Endothelial cell of umbilical vein (primary cell): ENCODE results near the gene STRN3. TPM values are rescaled to one million over a fixed set of nuclear protein-coding genes. Genes with fewer than 3 reads are reported as not detected.

Experiments used
- BruUV-seq: library from RNA; stranded (reverse); fragments of 400-500 nt; replicated peaks from 2 replicates; lab custom pipeline; 2021; lab: Mats Ljungman, UMichigan
- CTCF ChIA-PET: fragments of 300-600, 350-600 bp; sonication (Branson Sonifier 250); formaldehyde crosslinking; loops from one replicate; lab custom pipeline; 2021; ENCODE audit warnings: antibody characterized with exemption, inconsistent platforms; lab: Charles Lee
- POLR2A ChIA-PET: fragments of 300-600, 350-600 bp; sonication (Branson Sonifier 250); formaldehyde crosslinking; loops from one replicate; lab custom pipeline; 2021; ENCODE audit warnings: antibody characterized with exemption, inconsistent platforms; lab: Charles Lee
- DNase-seq: peaks from one replicate; pipeline ENCODE4 v3.0.0-alpha.2; 2011; ENCODE audit warnings: low read depth, low spot score
- FAIRE-seq: peaks from 2 replicates; lab custom pipeline; 2011; peaks lifted over from hg19 to GRCh38; lab: Jason Lieb, UNC
- H2AFZ ChIP-seq: 2 replicates; pipeline ENCODE4 v1.6.0; 2012; ENCODE audit warnings: low read depth, low read length, control low read depth, inconsistent platforms
- H3K27ac ChIP-seq: 2 replicates; pipeline ENCODE4 v1.5.1; 2011; ENCODE audit warnings: low read depth, mild to moderate bottlenecking, control low read depth, low read length, moderate library complexity; ENCODE audit not compliant: insufficient read depth
- H3K27me3 ChIP-seq, 2 experiments: 2 replicates each; pipeline versions ENCODE4 v1.6.0 to v1.6.1; 2011; ENCODE audit warnings: low read length in 2 of 2, mixed read lengths in 1 of 2; ENCODE audit not compliant: control insufficient read depth in 2 of 2, insufficient read depth in 2 of 2
- H3K36me3 ChIP-seq, 2 experiments: 2 replicates in 1 of 2; 3 replicates in 1 of 2; pipeline ENCODE4 v1.5.1; 2011; ENCODE audit warnings: low read length in 2 of 2, mild to moderate bottlenecking in 1 of 2, moderate library complexity in 1 of 2; ENCODE audit not compliant: control insufficient read depth in 2 of 2, insufficient read depth in 2 of 2; ENCODE audit errors: extremely low read depth in 1 of 2
- H3K4me1 ChIP-seq: 3 replicates; pipeline ENCODE4 v1.5.1; 2011; ENCODE audit warnings: mild to moderate bottlenecking, low read length; ENCODE audit not compliant: control insufficient read depth, insufficient read depth; ENCODE audit errors: extremely low read depth
- H3K4me2 ChIP-seq: 2 replicates; pipeline ENCODE4 v1.6.1; 2011; ENCODE audit warnings: low read length, control low read depth, mixed read lengths; ENCODE audit not compliant: insufficient read depth
- H3K4me3 ChIP-seq, 3 experiments: fragments of 200-600 bp in 1 of 3; sonication (generic), shearing (Covaris generic) in 1 of 3; replicated peaks in 1 of 3; 2 replicates each; pipeline ENCODE4 v1.5.1; 2011 to 2016; ENCODE audit warnings: control low read depth in 3 of 3, low read length in 3 of 3, mild to moderate bottlenecking in 2 of 3, inconsistent platforms in 1 of 3, low read depth in 1 of 3, moderate library complexity in 1 of 3; ENCODE audit not compliant: insufficient read depth in 1 of 3
- H3K79me2 ChIP-seq: 2 replicates; pipeline ENCODE4 v1.6.0; 2012; ENCODE audit warnings: low read length, inconsistent platforms; ENCODE audit not compliant: control insufficient read depth, insufficient read depth
- H3K9ac ChIP-seq: replicated peaks from 2 replicates; pipeline ENCODE3; 2011; ENCODE audit warnings: low read length, control low read depth; ENCODE audit not compliant: insufficient read depth; ENCODE audit errors: extremely low read depth
- H3K9me1 ChIP-seq: replicated peaks from 3 replicates; pipeline ENCODE4 v1.6.0; 2011; ENCODE audit warnings: mild to moderate bottlenecking, low read length; ENCODE audit not compliant: control insufficient read depth, insufficient read depth; ENCODE audit errors: extremely low read depth
- H3K9me3 ChIP-seq: replicated peaks from 2 replicates; pipeline ENCODE4 v1.5.1; 2012; ENCODE audit warnings: low read length, inconsistent platforms; ENCODE audit not compliant: control insufficient read depth, insufficient read depth
- H4K20me1 ChIP-seq: replicated peaks from 2 replicates; pipeline ENCODE3; 2011; ENCODE audit warnings: mild to moderate bottlenecking, low read length; ENCODE audit not compliant: control insufficient read depth, insufficient read depth; ENCODE audit errors: extremely low read depth
- CTCF ChIP-seq, 2 donors: IDR thresholded peaks; 1 replicate in 1 of 2; 2 replicates in 1 of 2; pipeline ENCODE4 v1.5.1; 2011; ENCODE audit warnings: low read length in 2 of 2, mild to moderate bottlenecking in 2 of 2, moderate library complexity in 2 of 2, control low read depth in 1 of 2, inconsistent platforms in 1 of 2, low read depth in 1 of 2; ENCODE audit not compliant: insufficient read depth in 1 of 2; ENCODE audit errors: extremely low read depth in 1 of 2
- EZH2 ChIP-seq: IDR thresholded peaks from 2 replicates; pipeline ENCODE4 v1.6.1; 2012; ENCODE audit warnings: borderline replicate concordance, low read depth, mild to moderate bottlenecking, moderate library complexity, low read length, inconsistent platforms; ENCODE audit not compliant: severe bottlenecking
- FOS ChIP-seq: IDR thresholded peaks from 2 replicates; pipeline ENCODE4 v1.6.1; 2011; ENCODE audit warnings: mild to moderate bottlenecking, low read length, moderate library complexity, borderline replicate concordance; ENCODE audit not compliant: insufficient read depth
- GATA2 ChIP-seq: IDR thresholded peaks from 2 replicates; pipeline ENCODE4 v1.7.0; 2011; ENCODE audit warnings: low read depth, mild to moderate bottlenecking, moderate library complexity, mixed read lengths, low read length; ENCODE audit not compliant: insufficient read length, insufficient read depth
- JUN ChIP-seq: IDR thresholded peaks from 2 replicates; pipeline ENCODE4 v1.6.1; 2011; ENCODE audit warnings: borderline replicate concordance, low read depth; ENCODE audit not compliant: insufficient read length, insufficient read depth
- MYC ChIP-seq: IDR thresholded peaks from one replicate; pipeline ENCODE4 v1.6.1; 2011; ENCODE audit warnings: mild to moderate bottlenecking, low read depth, low read length
- POLR2A ChIP-seq: IDR thresholded peaks from 2 replicates; pipeline ENCODE4 v1.6.1; 2012; ENCODE audit warnings: low read depth, mild to moderate bottlenecking, control low read depth, low read length
- POLR2AphosphoS5 ChIP-seq: IDR thresholded peaks from 2 replicates; pipeline ENCODE4 v1.6.1; 2012; ENCODE audit warnings: low read depth, mild to moderate bottlenecking, control low read depth, low read length, moderate library complexity; ENCODE audit not compliant: insufficient read depth
- dilution Hi-C: fragments of 300-500 bp; cut with MboI; formaldehyde crosslinking; loops from one replicate; pipeline ENCODE4 v1.15.0; 2019; ENCODE audit warnings: low sequenced_read_pairs; ENCODE audit not compliant: extremely low pct_ligation_motif_present
- intact Hi-C: fragments of 100-400 bp; cut with micrococcal nuclease; formaldehyde crosslinking; loops from one replicate; pipeline ENCODE4 v1.10.0; 2022
- polyA plus RNA-seq, 4 experiments: library from polyadenylated mRNA; depleted of rRNA in 3 of 4; stranded (reverse) in 3 of 4; unstranded in 1 of 4; fragments of >200 nt; gene quantifications; 2 replicates each; pipeline versions ENCODE4 v1.2.1 to v1.2.3, GENCODE V29; 2011 to 2012; ENCODE audit warnings: missing spikeins in 1 of 4
- total RNA-seq: library from RNA; stranded (reverse); gene quantifications from 2 replicates; pipeline ENCODE4 v1.2.3, GENCODE V29; 2021
- TF ChIP-seq, protein P1 (sequence below): IDR thresholded peaks from 2 replicates; pipeline ENCODE4 v1.6.1; 2011; ENCODE audit not compliant: insufficient read depth, insufficient read length

Gene STRN3
- total and polyA plus RNA-seq, 2 donors (not counting 3 experiments of a cell fraction or from before 2014, with no cell fraction given): 8.4 to 35.1 TPM

DNA sequence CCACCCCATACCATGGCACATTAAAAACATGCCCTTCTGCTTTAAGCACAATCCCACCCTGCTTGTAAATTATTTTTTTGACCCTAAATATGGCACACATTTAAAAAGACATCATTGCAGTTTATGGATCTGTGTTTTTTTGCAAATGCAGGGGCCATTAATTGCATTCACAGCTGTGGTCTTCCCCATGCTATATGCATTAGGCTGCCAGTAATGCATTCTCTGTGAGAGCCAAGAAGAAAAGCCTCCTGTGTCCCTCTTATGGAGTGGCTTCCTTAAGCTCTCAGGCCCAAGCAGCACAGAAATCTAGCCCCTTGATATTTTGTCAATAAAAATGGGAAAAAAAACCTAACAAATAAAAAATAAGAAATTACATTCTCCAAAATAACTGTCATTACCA lies 172.2 kb downstream of the STRN3 start:
- dilution Hi-C loops (no loop called here), intact Hi-C loops (no loop called here)
- Histone ChIP-seq H3K9ac (no peak overlapping the region), H3K27ac (no peak overlapping the region), H4K20me1 (no peaks in the 10 kb centered on the region), H3K4me3 (no peak overlapping the region), H2AFZ (no peak overlapping the region), H3K9me3 (no peaks in the 10 kb centered on the region), H3K4me2 (no peak overlapping the region), H3K36me3 (no peaks in the 10 kb centered on the region), H3K9me1 (no peaks in the 10 kb centered on the region), H3K4me1 (no peaks in the 10 kb centered on the region), H3K27me3 (peaks cover 3 to 13% of the 10 kb centered on the region in 2 experiments), H3K79me2 (no peaks in the 10 kb centered on the region)
- DNase-seq (no peak), FAIRE-seq (no peak)
- TF ChIP-seq POLR2AphosphoS5 (no peak), FOS (no peak), POLR2A (no peak), GATA2 (no peak), MYC (no peak), CTCF (IDR thresholded peaks at IDR 0.05; ENCODE audit: extremely low read depth in 1 of 2, insufficient read depth in 1 of 2, low read depth in 1 of 2, low read length in 2 of 2) (no peak), EZH2 (no peak), JUN (no peak)
- TF ChIP-seq, protein P1, sequence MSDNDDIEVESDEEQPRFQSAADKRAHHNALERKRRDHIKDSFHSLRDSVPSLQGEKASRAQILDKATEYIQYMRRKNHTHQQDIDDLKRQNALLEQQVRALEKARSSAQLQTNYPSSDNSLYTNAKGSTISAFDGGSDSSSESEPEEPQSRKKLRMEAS: no peak
- POLR2A ChIA-PET: no interaction called here
- CTCF ChIA-PET: no interaction called here
- BruUV-seq: no TSS peak
